K562 (cell line): Measurements from ENCODE around the gene PIK3CB. TPM values are rescaled to one million over a fixed set of nuclear protein-coding genes. Genes with fewer than 3 reads are reported as not detected.
A peak's percentile ranks its signal among the peaks of the same experiment; 100 is the strongest.

Experiments
- ATAC-seq: fragments of 200-7000 bp; cut with Tn5 transposase; 3 replicates; pipeline ENCODE4 v1.9.1; 2020; ENCODE audit warnings: moderate library complexity
- BruUV-seq: library from RNA; stranded (reverse); fragments of 400-500 nt; replicated peaks from 2 replicates; lab custom pipeline; 2021; lab: Mats Ljungman, UMichigan
- CTCF ChIA-PET: fragments of 300-600 bp; formaldehyde crosslinking; extraction: SDS; loops from one replicate; lab custom pipeline; 2021; ENCODE audit warnings: low intra/inter-chr PET ratio; lab: Yijun Ruan, JAX
- POLR2A ChIA-PET: fragments of 300-600, 350-650 bp; sonication (Branson Sonifier 250); formaldehyde crosslinking; extraction: SDS; loops from one replicate; lab custom pipeline; 2021; ENCODE audit warnings: antibody characterized with exemption, inconsistent platforms; lab: Yijun Ruan, JAX
- DNase-seq, 4 experiments: peaks; one replicate each; pipeline versions ENCODE4 v3.0.0 to v3.0.0-alpha.2; 2011 to 2018; ENCODE audit warnings: low spot score in 3 of 4, mixed read lengths in 3 of 4; ENCODE audit errors: extremely low read depth in 1 of 4
- FAIRE-seq: peaks from 2 replicates; lab custom pipeline; 2011; peaks lifted over from hg19 to GRCh38; lab: Jason Lieb, UNC
- H2AFZ ChIP-seq: 2 replicates; pipeline ENCODE4 v1.6.0; 2011; ENCODE audit warnings: low read depth, low read length, control low read depth, inconsistent platforms
- H3K27ac ChIP-seq: fragments of 200-600 bp; 3 replicates; pipeline ENCODE4 v1.8.0; 2011; ENCODE audit warnings: low read depth, mild to moderate bottlenecking, control low read depth, inconsistent platforms, low read length, moderate library complexity, mixed read lengths; ENCODE audit errors: extremely low read depth
- H3K27me3 ChIP-seq, 2 experiments: fragments of 300-600 bp in 1 of 2; 2 replicates in 1 of 2; 3 replicates in 1 of 2; pipeline versions ENCODE4 v1.6.0 to v1.8.0; 2011; ENCODE audit warnings: inconsistent platforms in 2 of 2, low read length in 2 of 2, mild to moderate bottlenecking in 1 of 2, mixed read lengths in 1 of 2, moderate library complexity in 1 of 2; ENCODE audit not compliant: control insufficient read depth in 2 of 2, insufficient read depth in 2 of 2
- H3K36me3 ChIP-seq: fragments of 300-600 bp; 3 replicates; pipeline ENCODE4 v1.8.0; 2011; ENCODE audit warnings: mild to moderate bottlenecking, low read length, inconsistent platforms; ENCODE audit not compliant: control insufficient read depth, insufficient read depth
- H3K4me1 ChIP-seq, 2 experiments: fragments of 200-600 bp in 1 of 2; replicated peaks in 1 of 2; 2 replicates in 1 of 2; 3 replicates in 1 of 2; pipeline versions ENCODE4 v1.5.1 to v1.8.0; 2011; ENCODE audit warnings: inconsistent platforms in 2 of 2, low read length in 2 of 2, mild to moderate bottlenecking in 1 of 2, mixed read lengths in 1 of 2, moderate library complexity in 1 of 2; ENCODE audit not compliant: control insufficient read depth in 2 of 2, insufficient read depth in 2 of 2
- H3K4me2 ChIP-seq: 2 replicates; pipeline ENCODE4 v1.6.1; 2011; ENCODE audit warnings: low read length, control low read depth, inconsistent platforms, mixed read lengths; ENCODE audit not compliant: insufficient read depth
- H3K4me3 ChIP-seq: fragments of 200-600 bp; sonication (generic), shearing (Covaris generic); 2 replicates; pipeline ENCODE4 v1.5.1; 2016; ENCODE audit warnings: control low read depth, inconsistent platforms
- H3K79me2 ChIP-seq: fragments of 200-600 bp; 3 replicates; pipeline ENCODE4 v1.8.0; 2011; ENCODE audit warnings: low read length, inconsistent platforms; ENCODE audit not compliant: control insufficient read depth, insufficient read depth
- H3K9ac ChIP-seq, 2 experiments: 2 replicates each; pipeline versions ENCODE4 v1.6.0 to v1.6.1; 2011; ENCODE audit warnings: low read depth in 2 of 2, low read length in 2 of 2, control low read depth in 1 of 2, inconsistent platforms in 1 of 2, mild to moderate bottlenecking in 1 of 2, mixed read lengths in 1 of 2; ENCODE audit not compliant: insufficient read depth in 1 of 2
- H3K9me1 ChIP-seq: one replicate; pipeline ENCODE4 v1.6.0; 2011; ENCODE audit warnings: inconsistent platforms, mild to moderate bottlenecking, low read length, moderate library complexity; ENCODE audit not compliant: control insufficient read depth, insufficient read depth
- H3K9me3 ChIP-seq: replicated peaks from 2 replicates; pipeline ENCODE4 v1.5.1; 2011; ENCODE audit warnings: low read depth, low read length, inconsistent platforms; ENCODE audit not compliant: control insufficient read depth, insufficient read depth
- H4K20me1 ChIP-seq: replicated peaks from 2 replicates; pipeline ENCODE4 v1.6.1; 2011; ENCODE audit warnings: low read length, inconsistent platforms, mixed read lengths; ENCODE audit not compliant: control insufficient read depth, insufficient read depth
- BDP1 ChIP-seq: IDR thresholded peaks from 3 replicates; pipeline ENCODE4 v1.6.1; 2011; ENCODE audit not compliant: insufficient read length, insufficient read depth
- CBX3 ChIP-seq, 2 experiments: IDR thresholded peaks; 1 replicate in 1 of 2; 2 replicates in 1 of 2; pipeline ENCODE4 v1.6.1; 2012; ENCODE audit warnings: inconsistent platforms in 2 of 2, low read length in 2 of 2, borderline replicate concordance in 1 of 2, control low read depth in 1 of 2
- ERF ChIP-seq: fragments of 450-650 bp; formaldehyde crosslinking; IDR thresholded peaks from 2 replicates; pipeline ENCODE4 v1.4.0; 2020; ENCODE audit warnings: mild to moderate bottlenecking, mixed read lengths
- L3MBTL2 ChIP-seq: fragments of 450-650 bp; IDR thresholded peaks from 2 replicates; pipeline ENCODE4 v1.6.1; 2016; ENCODE audit warnings: mild to moderate bottlenecking, moderate library complexity
- NUFIP1 ChIP-seq: fragments of 450-650 bp; IDR thresholded peaks from 2 replicates; pipeline ENCODE4 v1.6.1; 2018; ENCODE audit not compliant: partially characterized antibody
- TRIM28 ChIP-seq: fragments of 450-650 bp; IDR thresholded peaks from 2 replicates; pipeline ENCODE4 v1.6.1; 2017
- WHSC1 ChIP-seq: IDR thresholded peaks from one replicate; pipeline ENCODE4 v1.6.1; 2012; ENCODE audit warnings: low read length, control low read depth, inconsistent platforms
- YBX1 ChIP-seq: fragments of 450-650 bp; IDR thresholded peaks from 2 replicates; pipeline ENCODE4 v1.7.1; 2016; ENCODE audit warnings: mild to moderate bottlenecking
- ZNF217 ChIP-seq: sonication (generic); formaldehyde crosslinking; IDR thresholded peaks from 2 replicates; pipeline ENCODE4 v1.8.0; 2022; ENCODE audit warnings: mild to moderate bottlenecking, missing genetic modification reagents
- ZNF324 ChIP-seq: fragments of 250-450 bp; sonication (Bioruptor Pico); IDR thresholded peaks from 2 replicates; pipeline ENCODE4 v1.4.0; 2020; ENCODE audit warnings: mild to moderate bottlenecking
- ZNF445 ChIP-seq: fragments of 250-450 bp; sonication (Bioruptor Pico); IDR thresholded peaks from 2 replicates; pipeline ENCODE4 v1.4.0; 2020; ENCODE audit warnings: low read depth, mild to moderate bottlenecking, moderate library complexity
- ZNF695 ChIP-seq: fragments of 450-650 bp; formaldehyde crosslinking; IDR thresholded peaks from 2 replicates; pipeline ENCODE4 v1.4.0; 2020; ENCODE audit warnings: mild to moderate bottlenecking, moderate library complexity
- WGBS: fragments of 100-300 bp; shearing (Covaris generic); methylation state at CpG from one replicate; pipeline ENCODE4 v1.1.6; 2016; ENCODE audit warnings: low coverage, mixed read lengths; ENCODE audit not compliant: insufficient coverage; ENCODE audit errors: missing lambda C conversion rate; 5-methylcytosine and 5-hydroxymethylcytosine counted together
- in situ Hi-C: fragments of 300-500 bp; cut with MboI; formaldehyde crosslinking; loops from 4 replicates; pipeline ENCODE4 v1.15.0; 2018; ENCODE audit warnings: inconsistent platforms, mixed read lengths
- intact Hi-C: fragments of 100-400 bp; cut with micrococcal nuclease; formaldehyde crosslinking; loops from 2 replicates; pipeline ENCODE4 v1.14.2; 2022
- polyA plus RNA-seq, 8 experiments: library from polyadenylated mRNA; depleted of rRNA in 4 of 8; stranded (reverse) in 5 of 8; unstranded in 3 of 8; fragments of >200 nt; fragmentation: Nextera tagmentation in 2 of 8; fragmentation: Illumina TruSeq in 1 of 8; extraction: Ambion mirVana in 2 of 8; extraction: Trizol in 1 of 8; gene quantifications; 2 replicates each; pipeline versions ENCODE4 v1.2.1 to v1.2.3, GENCODE V29; 2011 to 2014; ENCODE audit warnings: inconsistent platforms in 1 of 8, missing spikeins in 1 of 8
- total RNA-seq, 7 experiments: library from RNA; depleted of rRNA in 6 of 7; stranded (reverse); fragments of >200 nt in 6 of 7; fragmentation: Illumina TruSeq in 2 of 7; extraction: Trizol in 2 of 7; gene quantifications; 2 replicates each; pipeline versions ENCODE4 v1.2.1 to v1.2.3, GENCODE V29; 2011 to 2021; ENCODE audit warnings: low replicate concordance in 1 of 7
- TF ChIP-seq, protein P1 (sequence below): fragments of 200-800 bp; sonication (Bioruptor generic); IDR thresholded peaks from 2 replicates; pipeline ENCODE4 v1.6.1; 2017; ENCODE audit warnings: missing genetic modification characterization, missing compliant biosample characterization
- TF ChIP-seq, protein P2 (sequence below), 3 experiments: fragments of 200-800 bp in 1 of 3; sonication (Bioruptor generic) in 1 of 3; sonication (generic) in 1 of 3; formaldehyde crosslinking in 1 of 3; IDR thresholded peaks; 2 replicates each; pipeline versions ENCODE4 v1.6.1 to v1.8.0; 2016 to 2022; ENCODE audit warnings: mild to moderate bottlenecking in 2 of 3, missing compliant biosample characterization in 2 of 3, missing genetic modification characterization in 2 of 3, missing genetic modification reagents in 1 of 3

The PIK3CB gene
- total and polyA plus RNA-seq, 9 of the 15 experiments (the other 6 are each of a cell fraction or from before 2014, with no cell fraction given) = 15.3 to 62.6 (median 28.3) TPM

DNA sequence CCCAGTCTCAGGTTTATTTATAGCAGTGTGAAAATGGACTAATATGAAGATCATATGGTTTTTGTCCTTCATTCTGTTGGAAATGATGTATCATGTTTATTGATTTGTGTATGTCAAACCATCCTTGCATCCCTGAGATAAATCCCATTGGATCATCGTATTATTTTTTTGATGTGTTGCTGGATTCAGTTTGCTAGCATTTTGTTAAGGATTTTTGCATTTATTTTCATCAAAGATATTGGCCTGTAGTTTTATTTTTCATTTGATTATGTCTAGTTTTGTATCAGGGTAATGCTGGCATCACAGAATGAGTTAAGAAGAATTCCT is 191.8 kb downstream of the PIK3CB start:
- H2AFZ ChIP-seq = no peak overlapping the region
- H3K27ac ChIP-seq = no peak overlapping the region
- ATAC-seq (no peak), FAIRE-seq (no peak), DNase-seq (no peak)
- whole genome bisulfite sequencing = 68% methylated on average over 1 of the region's 1 CpG
- H3K27me3 ChIP-seq = no peaks in the 10 kb centered on the region
- H3K9ac ChIP-seq = no peak overlapping the region
- H3K79me2 ChIP-seq = no peaks in the 10 kb centered on the region
- H3K9me3 ChIP-seq = peaks cover 6% of the 10 kb centered on the region; the same call in 1 of the 2 replicates
- TF ChIP-seq YBX1 (no peak), ZNF324 (peak; percentile 98), CBX3 (IDR thresholded peaks at IDR 0.05; ENCODE audit: borderline replicate concordance in 1 of 2, low read length in 2 of 2) (peak in 1 of 2 experiments; percentile 63; a peak in 1 of 3 replicates), ZNF445 (peak; percentile 80), NUFIP1 (no peak), TRIM28 (peak; percentile 61; the same call in 1 of the 2 replicates)
- ChIA-PET POLR2A (no interaction called here), CTCF (no interaction called here)
- H3K9me1 ChIP-seq = no peaks in the 10 kb centered on the region
- no peak overlapping the region for H3K4me3 ChIP-seq
- H4K20me1 ChIP-seq = no peaks in the 10 kb centered on the region
- no peak overlapping the region for H3K4me2 ChIP-seq
- BruUV-seq = no TSS peak
- in situ Hi-C loops (no loop called here), intact Hi-C loops (no loop called here)
- no peaks in the 10 kb centered on the region for H3K36me3 ChIP-seq
- H3K4me1 ChIP-seq = no peaks in the 10 kb centered on the region

DNA sequence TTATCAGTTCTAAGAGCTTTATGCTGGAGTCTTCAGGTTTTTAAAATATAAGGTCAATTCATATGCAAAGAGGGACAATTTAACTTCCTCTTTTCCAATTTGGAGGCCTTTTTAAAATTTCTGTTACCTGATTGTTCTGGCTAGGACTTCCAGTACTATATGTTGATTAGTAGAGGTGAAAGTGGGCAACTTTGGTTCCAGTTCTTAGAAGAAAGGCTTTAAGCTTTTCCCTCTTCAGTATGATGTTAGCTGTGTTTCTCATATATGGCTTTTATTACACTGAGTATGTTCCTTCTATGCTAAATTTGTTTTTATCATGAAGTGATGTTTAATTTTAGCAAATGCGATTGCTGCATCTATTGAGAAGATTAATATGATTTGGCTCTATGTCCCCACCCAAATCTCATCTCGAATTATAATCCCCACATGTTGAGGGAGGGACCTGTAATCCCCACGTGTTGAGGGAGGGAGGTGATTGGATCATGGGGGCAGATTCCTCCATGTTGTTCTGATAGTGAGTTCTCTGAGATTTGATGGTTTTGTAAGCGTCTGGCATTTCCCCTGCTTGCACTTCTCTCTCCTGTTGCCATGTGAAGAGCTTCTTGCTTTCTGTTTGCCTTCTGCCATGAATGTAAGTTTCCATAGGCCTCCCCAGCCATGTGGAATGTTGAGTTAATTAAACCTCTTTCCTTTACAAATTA is 192.4 kb downstream of the PIK3CB start:
- H3K4me3 ChIP-seq = no peak overlapping the region
- H3K4me2 ChIP-seq = no peak overlapping the region
- no peaks in the 10 kb centered on the region for H3K9me1 ChIP-seq
- WGBS = 40% methylated on average over 4 of the region's 4 CpGs
- in situ Hi-C loops (no loop called here), intact Hi-C loops (no loop called here)
- BruUV-seq = no TSS peak
- H3K36me3 ChIP-seq = no peaks in the 10 kb centered on the region
- FAIRE-seq = no peak
- no peak overlapping the region for H3K9ac ChIP-seq
- H3K27ac ChIP-seq = no peak overlapping the region
- ChIA-PET CTCF (no interaction called here), POLR2A (interaction anchor here (1.1 kb wide), 1 partner anchor 24 kb away, joined by 3 read pairs; no protein-coding TSS in a partner anchor)
- DNase-seq = no peak
- no peak overlapping the region for H2AFZ ChIP-seq
- H3K4me1 ChIP-seq = no peaks in the 10 kb centered on the region
- H3K79me2 ChIP-seq = no peaks in the 10 kb centered on the region
- peaks cover 6% of the 10 kb centered on the region; the same call in 1 of the 2 replicates for H3K9me3 ChIP-seq
- H4K20me1 ChIP-seq = no peaks in the 10 kb centered on the region
- no peaks in the 10 kb centered on the region for H3K27me3 ChIP-seq
- ATAC-seq = no peak
- TF ChIP-seq, protein P1, sequence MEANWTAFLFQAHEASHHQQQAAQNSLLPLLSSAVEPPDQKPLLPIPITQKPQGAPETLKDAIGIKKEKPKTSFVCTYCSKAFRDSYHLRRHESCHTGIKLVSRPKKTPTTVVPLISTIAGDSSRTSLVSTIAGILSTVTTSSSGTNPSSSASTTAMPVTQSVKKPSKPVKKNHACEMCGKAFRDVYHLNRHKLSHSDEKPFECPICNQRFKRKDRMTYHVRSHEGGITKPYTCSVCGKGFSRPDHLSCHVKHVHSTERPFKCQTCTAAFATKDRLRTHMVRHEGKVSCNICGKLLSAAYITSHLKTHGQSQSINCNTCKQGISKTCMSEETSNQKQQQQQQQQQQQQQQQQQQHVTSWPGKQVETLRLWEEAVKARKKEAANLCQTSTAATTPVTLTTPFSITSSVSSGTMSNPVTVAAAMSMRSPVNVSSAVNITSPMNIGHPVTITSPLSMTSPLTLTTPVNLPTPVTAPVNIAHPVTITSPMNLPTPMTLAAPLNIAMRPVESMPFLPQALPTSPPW (CRISPR knock-in tag) = no peak
- TF ChIP-seq WHSC1 (no peak), L3MBTL2 (peak; percentile 90), ERF (CRISPR knock-in tag) (no peak), ZNF695 (CRISPR knock-in tag) (no peak), BDP1 (no peak), ZNF217 (CRISPR knock-in tag) (no peak)
- TF ChIP-seq, protein P2, sequence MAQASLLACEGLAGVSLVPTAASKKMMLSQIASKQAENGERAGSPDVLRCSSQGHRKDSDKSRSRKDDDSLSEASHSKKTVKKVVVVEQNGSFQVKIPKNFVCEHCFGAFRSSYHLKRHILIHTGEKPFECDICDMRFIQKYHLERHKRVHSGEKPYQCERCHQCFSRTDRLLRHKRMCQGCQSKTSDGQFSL (CRISPR knock-in tag; IDR thresholded peaks at IDR 0.05) = no peak
- TF ChIP-seq, protein P2 (tag; IDR thresholded peaks at IDR 0.05) = no peak
